ENCODE data around the gene PLB1.

- TF ChIP-seq POLR2A (IDR thresholded peaks at IDR 0.05) (no peak), CTCF (IDR thresholded peaks at IDR 0.05) (no peak), EP300 (IDR thresholded peaks at IDR 0.05) (no peak), POLR2AphosphoS5 (IDR thresholded peaks at IDR 0.05) (no peak)
Observed at GRCh38 chr2:28622101-28622499, 126.2 kb downstream of the PLB1 start.

Measured in stomach (tissue), 4 donors.